Mucosa of descending colon (tissue), 3 donors: ENCODE results near the gene GRAMD4. TPM values are rescaled to one million over a fixed set of nuclear protein-coding genes. Genes with fewer than 3 reads are reported as not detected.

Experiments used
- ATAC-seq: fragments of 200-7000 bp; cut with Tn5 transposase; one replicate; pipeline ENCODE4 v1.9.1; 2020; ENCODE audit warnings: mild to moderate bottlenecking, moderate library complexity
- DNase-seq, 3 donors: peaks; one replicate each; pipeline ENCODE4 v3.0.0-alpha.2; 2020
- H3K36me3 ChIP-seq: fragments of 200-600 bp; one replicate; pipeline ENCODE4 v1.8.0; 2021; ENCODE audit warnings: low read depth, mild to moderate bottlenecking
- H3K4me1 ChIP-seq: fragments of 200-600 bp; one replicate; pipeline ENCODE4 v1.8.0; 2021; ENCODE audit warnings: low read depth, mild to moderate bottlenecking
- H3K4me3 ChIP-seq: fragments of 200-600 bp; one replicate; pipeline ENCODE4 v1.8.0; 2021; ENCODE audit warnings: mild to moderate bottlenecking
- H3K9me3 ChIP-seq: fragments of 200-600 bp; one replicate; pipeline ENCODE4 v1.8.0; 2021; ENCODE audit warnings: mild to moderate bottlenecking
- intact Hi-C, 2 donors: fragments of 100-400 bp; cut with DNase I in 1 of 2; cut with micrococcal nuclease in 1 of 2; formaldehyde crosslinking; loops; one replicate each; pipeline versions ENCODE4 v1.11.0 to v1.11.1; 2022; cut with DNase I, micrococcal nuclease
- total RNA-seq, 3 donors: library from RNA; stranded (reverse); fragmentation: NEBNext Ultra II Directional in 2 of 3; extraction: Animal tissue kit (Norgen Biotek cat#: 25700) in 2 of 3; gene quantifications; one replicate each; pipeline versions ENCODE4 v1.2.1 to v1.2.4, GENCODE V29; 2021 to 2023
- TF ChIP-seq, protein P1 (sequence below): fragments of 200-600 bp; IDR thresholded peaks from one replicate; pipeline ENCODE4 v1.8.0; 2022; ENCODE audit warnings: antibody characterized with exemption, mild to moderate bottlenecking
- donor health status: DM: no; HTN: no; CAD: no; lungs with moderate emphysema.
- donor health status: DM: no; HTN: no; CAD: no.
- donor health status: DM: no; HTN: yes; CAD: no.

Gene GRAMD4
- total RNA-seq, 3 donors from 2014 or later = 114 to 203 (median 197) TPM

DNA sequence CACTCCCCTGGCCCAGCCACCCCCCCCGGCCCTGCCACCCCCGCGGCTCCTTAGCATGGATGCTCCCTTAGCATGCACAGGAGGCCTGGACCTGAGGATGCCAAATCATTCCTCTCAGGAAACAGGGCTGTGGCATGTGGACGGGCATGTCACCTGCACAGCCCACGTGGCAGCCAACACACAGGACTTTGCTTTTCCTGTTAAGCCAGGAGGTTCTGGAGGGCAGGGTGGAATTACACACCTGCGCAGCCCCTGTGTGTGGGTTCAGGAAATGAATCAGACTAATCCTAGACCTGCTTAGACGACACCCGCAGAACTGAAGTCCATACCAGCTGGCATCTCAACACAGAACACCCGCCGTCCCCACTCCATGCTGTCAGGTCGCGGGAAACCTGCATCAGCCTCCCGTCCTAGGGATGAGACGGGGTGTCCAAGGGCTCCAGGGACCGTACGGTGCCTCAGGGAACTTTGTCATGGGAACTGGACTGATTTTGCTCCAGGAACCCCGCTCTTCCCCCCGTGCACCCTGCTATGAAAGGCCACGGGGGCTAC, 107.7 kb downstream of the GRAMD4 start:
- Histone ChIP-seq H3K9me3 (no peaks in the 10 kb centered on the region), H3K4me1 (peaks cover 46% of the 10 kb centered on the region), H3K4me3 (no peak overlapping the region), H3K36me3 (no peaks in the 10 kb centered on the region)
- peak in 1 of 3 donors; percentile 40 for DNase-seq
- intact Hi-C loops = no loop called here
- no peak for ATAC-seq
- TF ChIP-seq, protein P1, sequence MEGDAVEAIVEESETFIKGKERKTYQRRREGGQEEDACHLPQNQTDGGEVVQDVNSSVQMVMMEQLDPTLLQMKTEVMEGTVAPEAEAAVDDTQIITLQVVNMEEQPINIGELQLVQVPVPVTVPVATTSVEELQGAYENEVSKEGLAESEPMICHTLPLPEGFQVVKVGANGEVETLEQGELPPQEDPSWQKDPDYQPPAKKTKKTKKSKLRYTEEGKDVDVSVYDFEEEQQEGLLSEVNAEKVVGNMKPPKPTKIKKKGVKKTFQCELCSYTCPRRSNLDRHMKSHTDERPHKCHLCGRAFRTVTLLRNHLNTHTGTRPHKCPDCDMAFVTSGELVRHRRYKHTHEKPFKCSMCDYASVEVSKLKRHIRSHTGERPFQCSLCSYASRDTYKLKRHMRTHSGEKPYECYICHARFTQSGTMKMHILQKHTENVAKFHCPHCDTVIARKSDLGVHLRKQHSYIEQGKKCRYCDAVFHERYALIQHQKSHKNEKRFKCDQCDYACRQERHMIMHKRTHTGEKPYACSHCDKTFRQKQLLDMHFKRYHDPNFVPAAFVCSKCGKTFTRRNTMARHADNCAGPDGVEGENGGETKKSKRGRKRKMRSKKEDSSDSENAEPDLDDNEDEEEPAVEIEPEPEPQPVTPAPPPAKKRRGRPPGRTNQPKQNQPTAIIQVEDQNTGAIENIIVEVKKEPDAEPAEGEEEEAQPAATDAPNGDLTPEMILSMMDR = no peak

- DNase-seq (peak in 1 of 3 donors; percentile 39), ATAC-seq (no peak)
- TF ChIP-seq, protein P1 = no peak
- intact Hi-C loops = no loop called here
- no peaks in the 10 kb centered on the region for H3K36me3 ChIP-seq
- H3K4me1 ChIP-seq = peaks cover 48% of the 10 kb centered on the region
- H3K9me3 ChIP-seq = no peaks in the 10 kb centered on the region
- no peak overlapping the region for H3K4me3 ChIP-seq
Observed at GRCh38 chr22:46728470-46728869, 108.3 kb downstream of the GRAMD4 start.

Other genes with a start within 250 kb of the GRAMD4 start
- 1 to 10 TPM; 1.9 to 4.2 (median 2.5) TPM for gene CELSR1, start 82.8 kb upstream of the GRAMD4 start, total RNA-seq
- gene CERK, start 117.9 kb downstream of the GRAMD4 start, total RNA-seq = 10 to 100 TPM; 40.3 to 51.7 (median 50.0) TPM
- gene TBC1D22A, start 142.3 kb downstream of the GRAMD4 start, total RNA-seq = 10 to 100 TPM; 35.6 to 51.9 (median 41.8) TPM